SK-N-SH (cell line): ENCODE data around the gene DGUOK. TPM values are rescaled to one million over a fixed set of nuclear protein-coding genes. Genes with fewer than 3 reads are reported as not detected.

Experiments
- CTCF ChIA-PET: fragments of 300-600, 350-600 bp; formaldehyde crosslinking; extraction: SDS; loops from one replicate; lab custom pipeline; 2021; lab: Yijun Ruan, JAX
- POLR2A ChIA-PET: fragments of 350-600 bp; sonication (Branson Sonifier 250); formaldehyde crosslinking; extraction: SDS; loops from one replicate; lab custom pipeline; 2020; ENCODE audit warnings: antibody characterized with exemption, inconsistent platforms; lab: Yijun Ruan, JAX
- DNase-seq: peaks from one replicate; pipeline ENCODE4 v3.0.0; 2012
- H2AFZ ChIP-seq: fragments of 200-600 bp; sonication (generic); 2 replicates; pipeline ENCODE4 v1.8.1; 2016; ENCODE audit warnings: antibody characterized with exemption, mild to moderate bottlenecking, low read depth
- H3F3A ChIP-seq: fragments of 200-600 bp; sonication (generic); replicated peaks from 2 replicates; pipeline ENCODE3; 2016; ENCODE audit warnings: antibody characterized with exemption, mild to moderate bottlenecking; ENCODE audit not compliant: insufficient read depth
- H3K27ac ChIP-seq, 2 experiments: fragments of 200-500 bp in 1 of 2; fragments of 200-600 bp in 1 of 2; sonication (Bioruptor generic) in 1 of 2; sonication (generic), shearing (Covaris generic) in 1 of 2; 2 replicates each; pipeline versions ENCODE4 v1.5.1 to v1.6.1; 2014 to 2016; ENCODE audit warnings: low read depth in 2 of 2, inconsistent platforms in 1 of 2, low read length in 1 of 2, mild to moderate bottlenecking in 1 of 2, mixed read lengths in 1 of 2
- H3K27me3 ChIP-seq: fragments of 200-600 bp; sonication (generic), shearing (Covaris generic); 2 replicates; pipeline ENCODE4 v1.6.1; 2016; ENCODE audit warnings: mixed run types; ENCODE audit not compliant: insufficient read depth
- H3K36me3 ChIP-seq, 2 experiments: fragments of 200-500 bp in 1 of 2; fragments of 200-600 bp in 1 of 2; sonication (Bioruptor generic) in 1 of 2; sonication (generic) in 1 of 2; replicated peaks in 1 of 2; 2 replicates each; pipeline versions ENCODE3 to v1.5.1; 2014 to 2016; ENCODE audit warnings: low read length in 1 of 2, mild to moderate bottlenecking in 1 of 2; ENCODE audit not compliant: insufficient read depth in 2 of 2, control insufficient read depth in 1 of 2
- H3K4me1 ChIP-seq, 2 experiments: fragments of 200-500 bp in 1 of 2; fragments of 200-600 bp in 1 of 2; sonication (Bioruptor generic) in 1 of 2; sonication (generic), shearing (Covaris generic) in 1 of 2; 2 replicates each; pipeline versions ENCODE4 v1.5.1 to v1.6.1; 2014 to 2016; ENCODE audit warnings: low read depth in 1 of 2, low read length in 1 of 2, mixed run types in 1 of 2; ENCODE audit not compliant: insufficient read depth in 2 of 2, control insufficient read depth in 1 of 2
- H3K4me2 ChIP-seq: fragments of 200-600 bp; sonication (generic), shearing (Covaris generic); 2 replicates; pipeline ENCODE4 v1.6.1; 2017; ENCODE audit warnings: mixed run types
- H3K4me3 ChIP-seq, 2 experiments: fragments of 200-500 bp in 1 of 2; fragments of 200-600 bp in 1 of 2; sonication (Bioruptor generic) in 1 of 2; sonication (generic), shearing (Covaris generic) in 1 of 2; 2 replicates each; pipeline versions ENCODE4 v1.5.1 to v1.8.1; 2014 to 2016; ENCODE audit warnings: low read depth in 2 of 2, inconsistent platforms in 1 of 2, low read length in 1 of 2, mild to moderate bottlenecking in 1 of 2, mixed read lengths in 1 of 2, moderate library complexity in 1 of 2
- H3K79me2 ChIP-seq: fragments of 200-600 bp; sonication (generic); 2 replicates; pipeline ENCODE4 v1.8.1; 2017; ENCODE audit warnings: mild to moderate bottlenecking; ENCODE audit not compliant: insufficient read depth
- H3K9ac ChIP-seq: fragments of 200-600 bp; sonication (generic); 2 replicates; pipeline ENCODE4 v1.6.1; 2017; ENCODE audit warnings: mixed run types
- H3K9me2 ChIP-seq: fragments of 200-600 bp; sonication (generic); 2 replicates; pipeline ENCODE4 v1.6.1; 2017; ENCODE audit warnings: mixed run types
- H3K9me3 ChIP-seq: fragments of 200-600 bp; sonication (generic); 2 replicates; pipeline ENCODE4 v1.6.1; 2017; ENCODE audit warnings: mixed run types, mild to moderate bottlenecking, moderate library complexity
- H4K20me1 ChIP-seq: fragments of 200-600 bp; sonication (generic); 2 replicates; pipeline ENCODE4 v1.6.1; 2017; ENCODE audit warnings: mild to moderate bottlenecking, mixed run types; ENCODE audit not compliant: insufficient read depth
- CTCF ChIP-seq: fragments of 200-600 bp; sonication (generic); IDR thresholded peaks from 2 replicates; pipeline ENCODE4 v1.6.1; 2017; ENCODE audit warnings: antibody characterized with exemption, mild to moderate bottlenecking, moderate library complexity
- ELF1 ChIP-seq: IDR thresholded peaks from 2 replicates; pipeline ENCODE4 v1.4.0; 2012
- EZH2phosphoT487 ChIP-seq: fragments of 200-600 bp; sonication (generic); IDR thresholded peaks from 2 replicates; pipeline ENCODE4 v1.6.1; 2017; ENCODE audit warnings: low read depth, mixed run types, mild to moderate bottlenecking, antibody characterized with exemption, moderate library complexity, borderline replicate concordance
- FOXM1 ChIP-seq: IDR thresholded peaks from 2 replicates; pipeline ENCODE4 v1.4.0; 2012; ENCODE audit warnings: low read depth, mild to moderate bottlenecking
- IRF3 ChIP-seq: fragments of 150-350 bp; IDR thresholded peaks from 2 replicates; pipeline ENCODE4 v1.6.1; 2016; ENCODE audit warnings: mild to moderate bottlenecking, low read depth, low read length
- MAX ChIP-seq: IDR thresholded peaks from 2 replicates; pipeline ENCODE4 v1.4.0; 2012; ENCODE audit warnings: low read depth
- NFIC ChIP-seq: IDR thresholded peaks from 2 replicates; pipeline ENCODE4 v1.4.0; 2012; ENCODE audit warnings: borderline replicate concordance
- NRF1 ChIP-seq: IDR thresholded peaks from 2 replicates; pipeline ENCODE4 v1.6.1; 2012; ENCODE audit warnings: low read depth, mild to moderate bottlenecking, low read length
- PBX3 ChIP-seq: IDR thresholded peaks from 2 replicates; pipeline ENCODE4; 2012
- RAD21 ChIP-seq: IDR thresholded peaks from 2 replicates; pipeline ENCODE4 v1.6.1; 2012; ENCODE audit warnings: mild to moderate bottlenecking, low read length
- RCOR1 ChIP-seq: fragments of 150-350 bp; IDR thresholded peaks from 2 replicates; pipeline ENCODE4 v1.6.1; 2017; ENCODE audit warnings: antibody characterized with exemption, low read length
- RFX5 ChIP-seq: IDR thresholded peaks from 2 replicates; pipeline ENCODE4 v1.6.1; 2012; ENCODE audit warnings: mild to moderate bottlenecking, improper control_type of control experiment, low read length
- SMC3 ChIP-seq: IDR thresholded peaks from 2 replicates; pipeline ENCODE4 v1.6.1; 2012; ENCODE audit warnings: low read depth, low read length, improper control_type of control experiment
- TCF12 ChIP-seq: IDR thresholded peaks from 2 replicates; pipeline ENCODE4 v1.4.0; 2012
- TEAD4 ChIP-seq: IDR thresholded peaks from 2 replicates; pipeline ENCODE4 v1.4.0; 2012; ENCODE audit warnings: mild to moderate bottlenecking, borderline replicate concordance; ENCODE audit not compliant: insufficient read depth
- USF2 ChIP-seq: fragments of 150-350 bp; IDR thresholded peaks from 2 replicates; pipeline ENCODE4 v1.6.1; 2017; ENCODE audit warnings: antibody characterized with exemption, low read length, low read depth, borderline replicate concordance
- WGBS: methylation state at CpG from one replicate; pipeline ENCODE4 v1.1.6; 2017; ENCODE audit warnings: low lambda C conversion rate; 5-methylcytosine and 5-hydroxymethylcytosine counted together
- polyA plus RNA-seq, 3 experiments: library from polyadenylated mRNA; depleted of rRNA; stranded (reverse); fragments of >200 nt; gene quantifications; 2 replicates each; pipeline ENCODE4 v1.2.3, GENCODE V29; 2012

The DGUOK gene
- polyA plus RNA-seq, 1 of the 3 experiments (the other 2 are of a cell fraction): 122 TPM

- TF ChIP-seq EZH2phosphoT487 (no peak), CTCF (no peak), TEAD4 (no peak), IRF3 (no peak), TCF12 (no peak), RFX5 (no peak), PBX3 (no peak), ELF1 (no peak), SMC3 (no peak), NRF1 (no peak), USF2 (no peak), NFIC (no peak), MAX (no peak), RCOR1 (no peak), FOXM1 (no peak), RAD21 (no peak)
Observed at GRCh38 chr2:73910873-73911547, 15.7 kb upstream of the DGUOK start.

More at GRCh38 chr2:73910873-73911547, 15.7 kb upstream of the DGUOK start:
- 61% methylated on average over 6 of the region's 6 CpGs for WGBS
- Histone ChIP-seq H3K4me2 (no peak overlapping the region), H3K4me1 (peaks cover 0 to 7% of the 10 kb centered on the region in 2 experiments; a peak in 1 of 4 replicates), H3K9ac (no peak overlapping the region), H3K27ac (no peak overlapping the region), H4K20me1 (no peaks in the 10 kb centered on the region), H2AFZ (no peak overlapping the region), H3F3A (no peaks in the 10 kb centered on the region), H3K9me3 (no peaks in the 10 kb centered on the region), H3K9me2 (no peaks in the 10 kb centered on the region), H3K36me3 (no peaks in the 10 kb centered on the region), H3K27me3 (no peaks in the 10 kb centered on the region), H3K79me2 (no peaks in the 10 kb centered on the region), H3K4me3 (no peak overlapping the region)
- ChIA-PET CTCF (interaction anchor here (1.3 kb wide), 1 partner anchor 18 kb away, joined by 3 read pairs; the partner anchor contains the start of gene ACTG2), POLR2A (no interaction called here)
- no peak for DNase-seq
